ENCODE data around the gene TNFRSF19.

DNA sequence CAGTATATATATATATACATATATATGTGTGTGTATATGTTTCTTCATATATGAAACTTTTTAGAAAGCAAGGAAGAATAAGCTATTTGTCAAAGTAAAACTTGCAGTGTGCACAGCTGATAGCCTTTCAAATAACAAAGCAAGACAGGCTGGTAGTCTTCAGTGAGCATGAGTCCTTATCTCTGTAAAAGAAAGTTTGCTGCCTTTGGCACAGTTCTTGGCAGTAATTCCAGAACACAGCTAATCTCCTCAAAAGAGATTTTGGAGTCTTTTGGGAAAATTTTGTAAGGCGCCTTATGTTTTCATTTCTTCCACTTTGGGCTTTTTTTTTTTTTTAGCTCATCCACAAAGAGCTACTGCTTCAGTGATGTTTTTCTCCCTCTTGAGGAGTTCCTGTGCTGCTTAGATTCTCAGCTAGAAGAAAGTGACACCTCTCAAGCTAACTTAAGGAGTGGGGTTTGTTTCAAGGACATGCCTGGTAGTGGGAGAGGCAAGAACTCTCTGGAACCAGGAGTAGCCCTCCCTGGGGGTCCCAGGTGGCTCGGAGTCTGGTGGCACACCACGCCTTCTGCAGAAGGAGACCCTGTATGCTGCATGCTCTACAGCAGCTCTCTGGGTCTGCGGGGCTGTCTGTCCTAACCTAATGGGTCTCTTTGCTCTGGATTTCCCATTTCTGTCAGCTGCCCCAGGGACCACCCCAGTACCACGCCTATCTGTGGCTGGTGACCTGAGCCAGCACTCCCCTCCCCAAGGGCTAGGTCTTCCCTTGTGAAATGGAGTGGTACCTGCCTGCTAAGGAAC is 58.8 kb downstream of the TNFRSF19 start:
- no peak for TF ChIP-seq CTCF (IDR thresholded peaks at IDR 0.05; ENCODE audit: insufficient read depth, low read length)
- TF ChIP-seq, protein P1, sequence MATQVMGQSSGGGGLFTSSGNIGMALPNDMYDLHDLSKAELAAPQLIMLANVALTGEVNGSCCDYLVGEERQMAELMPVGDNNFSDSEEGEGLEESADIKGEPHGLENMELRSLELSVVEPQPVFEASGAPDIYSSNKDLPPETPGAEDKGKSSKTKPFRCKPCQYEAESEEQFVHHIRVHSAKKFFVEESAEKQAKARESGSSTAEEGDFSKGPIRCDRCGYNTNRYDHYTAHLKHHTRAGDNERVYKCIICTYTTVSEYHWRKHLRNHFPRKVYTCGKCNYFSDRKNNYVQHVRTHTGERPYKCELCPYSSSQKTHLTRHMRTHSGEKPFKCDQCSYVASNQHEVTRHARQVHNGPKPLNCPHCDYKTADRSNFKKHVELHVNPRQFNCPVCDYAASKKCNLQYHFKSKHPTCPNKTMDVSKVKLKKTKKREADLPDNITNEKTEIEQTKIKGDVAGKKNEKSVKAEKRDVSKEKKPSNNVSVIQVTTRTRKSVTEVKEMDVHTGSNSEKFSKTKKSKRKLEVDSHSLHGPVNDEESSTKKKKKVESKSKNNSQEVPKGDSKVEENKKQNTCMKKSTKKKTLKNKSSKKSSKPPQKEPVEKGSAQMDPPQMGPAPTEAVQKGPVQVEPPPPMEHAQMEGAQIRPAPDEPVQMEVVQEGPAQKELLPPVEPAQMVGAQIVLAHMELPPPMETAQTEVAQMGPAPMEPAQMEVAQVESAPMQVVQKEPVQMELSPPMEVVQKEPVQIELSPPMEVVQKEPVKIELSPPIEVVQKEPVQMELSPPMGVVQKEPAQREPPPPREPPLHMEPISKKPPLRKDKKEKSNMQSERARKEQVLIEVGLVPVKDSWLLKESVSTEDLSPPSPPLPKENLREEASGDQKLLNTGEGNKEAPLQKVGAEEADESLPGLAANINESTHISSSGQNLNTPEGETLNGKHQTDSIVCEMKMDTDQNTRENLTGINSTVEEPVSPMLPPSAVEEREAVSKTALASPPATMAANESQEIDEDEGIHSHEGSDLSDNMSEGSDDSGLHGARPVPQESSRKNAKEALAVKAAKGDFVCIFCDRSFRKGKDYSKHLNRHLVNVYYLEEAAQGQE (IDR thresholded peaks at IDR 0.05; ENCODE audit: insufficient replicate concordance, low read depth): no peak
